Measurements from ENCODE around the gene ARHGAP15. TPM values are rescaled to one million over a fixed set of nuclear protein-coding genes. Genes with fewer than 3 reads are reported as not detected.

Gene ARHGAP15
- total RNA-seq, 1 experiment from 2014 or later = 0.41 TPM

DNA sequence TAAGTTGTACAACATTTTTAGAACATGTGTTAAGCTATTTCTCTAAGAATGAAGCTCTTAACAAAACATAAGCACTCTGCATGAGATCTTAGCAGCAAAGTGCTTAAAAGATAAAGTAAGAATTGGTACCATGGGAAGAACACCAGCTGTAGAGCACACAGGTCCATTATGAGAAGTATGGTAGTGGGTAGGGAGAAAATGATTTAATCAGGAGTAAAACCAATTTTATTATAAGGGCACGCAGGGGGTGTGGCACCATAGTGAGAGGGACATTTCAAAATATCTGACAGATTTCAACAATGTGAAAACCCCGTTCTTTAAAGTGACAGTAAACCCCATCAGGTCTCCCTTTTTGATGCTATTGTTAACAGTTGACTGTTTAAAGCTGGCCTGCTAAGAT, 492.9 kb downstream of the ARHGAP15 start:
- DNase-seq (ENCODE audit: low read depth, low spot score) (no peak), ATAC-seq (no peak)
- no TSS peak for BruUV-seq (replicated peaks)
- Histone ChIP-seq H3K4me1 (ENCODE audit: control insufficient read depth, insufficient read depth, low read length) (no peaks in the 10 kb centered on the region), H3K27ac (ENCODE audit: low read length) (no peak overlapping the region), H3K36me3 (ENCODE audit: control insufficient read depth, insufficient read depth, low read length) (no peaks in the 10 kb centered on the region), H3K27me3 (ENCODE audit: control insufficient read depth, insufficient read depth, low read length) (no peaks in the 10 kb centered on the region), H3K9me3 (ENCODE audit: control insufficient read depth, insufficient read depth, low read depth, low read length) (0 out of 2 replicates have a peak, but pooled peaks cover 3% of the 10 kb centered on the region), H3K4me3 (ENCODE audit: low read depth in 2 of 2, low read length in 2 of 2) (no peak overlapping the region)
- intact Hi-C loops (cut with micrococcal nuclease; ENCODE audit: unreplicated experiment) = no loop called here
- POLR2A ChIA-PET = no interaction called here
- CTCF ChIA-PET = no interaction called here
- TF ChIP-seq TCF7L2 (IDR thresholded peaks at IDR 0.05; ENCODE audit: low read depth, low read length) = no peak
- in situ Hi-C loops (cut with HindIII; ENCODE audit: low pct_unique_long_range_greater_than_20kb, low sequenced_read_pairs) = no loop called here

DNA sequence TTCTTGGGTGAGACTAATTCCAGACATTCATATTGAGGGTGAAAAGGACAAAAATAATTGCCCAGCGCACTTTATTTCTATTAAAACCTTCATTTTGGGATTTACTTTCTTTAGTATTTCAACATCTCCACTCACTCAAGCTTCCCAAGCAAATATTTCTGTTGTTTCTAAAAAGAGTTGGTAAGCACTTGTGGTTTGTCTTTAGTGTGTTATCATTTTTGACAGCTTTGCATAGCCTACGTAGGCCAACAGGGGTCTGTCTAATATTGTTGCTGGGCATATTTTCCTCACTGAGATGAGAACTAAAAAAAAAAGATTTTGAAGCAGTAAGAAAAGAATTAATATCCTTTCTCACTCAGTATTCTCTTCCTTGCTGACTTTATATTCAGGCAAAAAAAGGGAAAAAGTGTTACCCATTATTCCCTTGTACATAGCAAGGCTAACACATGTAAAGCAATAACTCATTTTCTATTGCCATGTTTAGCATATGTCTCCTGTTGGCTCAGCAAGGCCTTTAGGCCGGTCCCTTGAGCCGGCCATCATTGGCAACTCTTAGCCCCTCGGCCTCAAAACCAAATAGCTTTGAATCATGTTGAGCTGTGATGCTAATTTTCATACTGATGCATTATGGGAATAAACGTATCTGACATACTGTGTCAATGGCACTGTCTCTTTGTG, 494.2 kb downstream of the ARHGAP15 start:
- ChIA-PET CTCF (no interaction called here), POLR2A (interaction anchor here (0.6 to 0.7 kb wide), 2 partner anchors 49 to 606 kb away, joined by 4 read pairs; no protein-coding TSS in a partner anchor)
- no peak overlapping the region for H3K4me3 ChIP-seq (ENCODE audit: low read depth in 2 of 2, low read length in 2 of 2)
- BruUV-seq (replicated peaks) = no TSS peak
- in situ Hi-C loops (cut with HindIII; ENCODE audit: low pct_unique_long_range_greater_than_20kb, low sequenced_read_pairs) = no loop called here
- no peaks in the 10 kb centered on the region for H3K36me3 ChIP-seq (ENCODE audit: control insufficient read depth, insufficient read depth, low read length)
- H3K27ac ChIP-seq (ENCODE audit: low read length) = no peak overlapping the region
- intact Hi-C loops (cut with micrococcal nuclease; ENCODE audit: unreplicated experiment) = no loop called here
- H3K4me1 ChIP-seq (ENCODE audit: control insufficient read depth, insufficient read depth, low read length) = no peaks in the 10 kb centered on the region
- H3K27me3 ChIP-seq (ENCODE audit: control insufficient read depth, insufficient read depth, low read length) = no peaks in the 10 kb centered on the region
- 0 out of 2 replicates have a peak, but pooled peaks cover 3% of the 10 kb centered on the region for H3K9me3 ChIP-seq (ENCODE audit: control insufficient read depth, insufficient read depth, low read depth, low read length)
- ATAC-seq (no peak), DNase-seq (ENCODE audit: low read depth, low spot score) (no peak)
- TF ChIP-seq POLR2AphosphoS5 (IDR thresholded peaks at IDR 0.05; ENCODE audit: low read depth, low read length) (no peak), SIN3A (IDR thresholded peaks at IDR 0.05; ENCODE audit: borderline replicate concordance, insufficient read depth, low read depth, low read length) (no peak), TCF7L2 (IDR thresholded peaks at IDR 0.05; ENCODE audit: low read depth, low read length) (no peak)
- TF ChIP-seq, protein P1, sequence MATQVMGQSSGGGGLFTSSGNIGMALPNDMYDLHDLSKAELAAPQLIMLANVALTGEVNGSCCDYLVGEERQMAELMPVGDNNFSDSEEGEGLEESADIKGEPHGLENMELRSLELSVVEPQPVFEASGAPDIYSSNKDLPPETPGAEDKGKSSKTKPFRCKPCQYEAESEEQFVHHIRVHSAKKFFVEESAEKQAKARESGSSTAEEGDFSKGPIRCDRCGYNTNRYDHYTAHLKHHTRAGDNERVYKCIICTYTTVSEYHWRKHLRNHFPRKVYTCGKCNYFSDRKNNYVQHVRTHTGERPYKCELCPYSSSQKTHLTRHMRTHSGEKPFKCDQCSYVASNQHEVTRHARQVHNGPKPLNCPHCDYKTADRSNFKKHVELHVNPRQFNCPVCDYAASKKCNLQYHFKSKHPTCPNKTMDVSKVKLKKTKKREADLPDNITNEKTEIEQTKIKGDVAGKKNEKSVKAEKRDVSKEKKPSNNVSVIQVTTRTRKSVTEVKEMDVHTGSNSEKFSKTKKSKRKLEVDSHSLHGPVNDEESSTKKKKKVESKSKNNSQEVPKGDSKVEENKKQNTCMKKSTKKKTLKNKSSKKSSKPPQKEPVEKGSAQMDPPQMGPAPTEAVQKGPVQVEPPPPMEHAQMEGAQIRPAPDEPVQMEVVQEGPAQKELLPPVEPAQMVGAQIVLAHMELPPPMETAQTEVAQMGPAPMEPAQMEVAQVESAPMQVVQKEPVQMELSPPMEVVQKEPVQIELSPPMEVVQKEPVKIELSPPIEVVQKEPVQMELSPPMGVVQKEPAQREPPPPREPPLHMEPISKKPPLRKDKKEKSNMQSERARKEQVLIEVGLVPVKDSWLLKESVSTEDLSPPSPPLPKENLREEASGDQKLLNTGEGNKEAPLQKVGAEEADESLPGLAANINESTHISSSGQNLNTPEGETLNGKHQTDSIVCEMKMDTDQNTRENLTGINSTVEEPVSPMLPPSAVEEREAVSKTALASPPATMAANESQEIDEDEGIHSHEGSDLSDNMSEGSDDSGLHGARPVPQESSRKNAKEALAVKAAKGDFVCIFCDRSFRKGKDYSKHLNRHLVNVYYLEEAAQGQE (IDR thresholded peaks at IDR 0.05; ENCODE audit: insufficient read depth in 1 of 2, low read depth in 2 of 2, low read length in 1 of 2) = no peak
- TF ChIP-seq, protein P2, sequence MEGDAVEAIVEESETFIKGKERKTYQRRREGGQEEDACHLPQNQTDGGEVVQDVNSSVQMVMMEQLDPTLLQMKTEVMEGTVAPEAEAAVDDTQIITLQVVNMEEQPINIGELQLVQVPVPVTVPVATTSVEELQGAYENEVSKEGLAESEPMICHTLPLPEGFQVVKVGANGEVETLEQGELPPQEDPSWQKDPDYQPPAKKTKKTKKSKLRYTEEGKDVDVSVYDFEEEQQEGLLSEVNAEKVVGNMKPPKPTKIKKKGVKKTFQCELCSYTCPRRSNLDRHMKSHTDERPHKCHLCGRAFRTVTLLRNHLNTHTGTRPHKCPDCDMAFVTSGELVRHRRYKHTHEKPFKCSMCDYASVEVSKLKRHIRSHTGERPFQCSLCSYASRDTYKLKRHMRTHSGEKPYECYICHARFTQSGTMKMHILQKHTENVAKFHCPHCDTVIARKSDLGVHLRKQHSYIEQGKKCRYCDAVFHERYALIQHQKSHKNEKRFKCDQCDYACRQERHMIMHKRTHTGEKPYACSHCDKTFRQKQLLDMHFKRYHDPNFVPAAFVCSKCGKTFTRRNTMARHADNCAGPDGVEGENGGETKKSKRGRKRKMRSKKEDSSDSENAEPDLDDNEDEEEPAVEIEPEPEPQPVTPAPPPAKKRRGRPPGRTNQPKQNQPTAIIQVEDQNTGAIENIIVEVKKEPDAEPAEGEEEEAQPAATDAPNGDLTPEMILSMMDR (IDR thresholded peaks at IDR 0.05) = no peak

DNA sequence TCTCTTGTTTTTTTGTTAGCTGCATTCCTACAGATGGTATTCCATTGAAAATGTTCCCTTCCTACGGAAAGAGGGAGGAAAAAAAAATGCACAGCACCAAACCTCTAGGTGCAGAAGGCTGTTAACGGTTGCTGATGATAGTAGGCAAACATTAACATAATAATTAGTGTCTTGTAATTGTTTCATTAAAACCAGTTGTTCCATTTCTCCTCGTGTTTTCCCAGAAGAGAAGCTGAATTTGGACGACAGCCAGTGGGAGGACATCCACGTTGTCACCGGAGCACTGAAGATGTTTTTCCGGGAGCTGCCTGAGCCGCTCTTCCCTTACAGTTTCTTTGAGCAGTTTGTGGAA, 494.7 kb downstream of the ARHGAP15 start:
- H3K36me3 ChIP-seq (ENCODE audit: control insufficient read depth, insufficient read depth, low read length) = no peaks in the 10 kb centered on the region
- no peak for ATAC-seq
- TF ChIP-seq TCF7L2 (IDR thresholded peaks at IDR 0.05; ENCODE audit: low read depth, low read length) (no peak), POLR2AphosphoS5 (IDR thresholded peaks at IDR 0.05; ENCODE audit: low read depth, low read length) (no peak), SIN3A (IDR thresholded peaks at IDR 0.05; ENCODE audit: borderline replicate concordance, insufficient read depth, low read depth, low read length) (no peak)
- TF ChIP-seq, protein P1 (IDR thresholded peaks at IDR 0.05; ENCODE audit: insufficient read depth in 1 of 2, low read depth in 2 of 2, low read length in 1 of 2) = no peak
- TF ChIP-seq, protein P2 (IDR thresholded peaks at IDR 0.05) = no peak
- H3K9me3 ChIP-seq (ENCODE audit: control insufficient read depth, insufficient read depth, low read depth, low read length) = 0 out of 2 replicates have a peak, but pooled peaks cover 3% of the 10 kb centered on the region
- in situ Hi-C loops (cut with HindIII; ENCODE audit: low pct_unique_long_range_greater_than_20kb, low sequenced_read_pairs) (no loop called here), intact Hi-C loops (cut with micrococcal nuclease; ENCODE audit: unreplicated experiment) (no loop called here)
- BruUV-seq (replicated peaks) = no TSS peak
- H3K27ac ChIP-seq (ENCODE audit: low read length) = no peak overlapping the region
- no peak overlapping the region for H3K4me3 ChIP-seq (ENCODE audit: low read depth in 2 of 2, low read length in 2 of 2)
- H3K4me1 ChIP-seq (ENCODE audit: control insufficient read depth, insufficient read depth, low read length) = no peaks in the 10 kb centered on the region
- DNase-seq (ENCODE audit: low read depth, low spot score) = no peak
- POLR2A ChIA-PET = interaction anchor here (0.6 to 0.7 kb wide), 2 partner anchors 50 to 606 kb away, joined by 4 read pairs; no protein-coding TSS in a partner anchor
- no peaks in the 10 kb centered on the region for H3K27me3 ChIP-seq (ENCODE audit: control insufficient read depth, insufficient read depth, low read length)
- CTCF ChIA-PET = no interaction called here
